BE2C (cell line): Measurements from ENCODE around the gene ILKAP.

Experiments
- DNase-seq: peaks from one replicate; pipeline ENCODE4 v3.0.0-alpha.2; 2020
- H3K27me3 ChIP-seq: fragments of 250-450 bp; sonication (Bioruptor Pico); 2 replicates; pipeline ENCODE4 v1.5.1; 2020; ENCODE audit warnings: mild to moderate bottlenecking
- H3K36me3 ChIP-seq: fragments of 250-450 bp; sonication (Bioruptor Pico); 2 replicates; pipeline ENCODE4 v1.5.1; 2020; ENCODE audit warnings: mild to moderate bottlenecking
- H3K4me1 ChIP-seq: fragments of 250-450 bp; sonication (Bioruptor Pico); 2 replicates; pipeline ENCODE4 v1.5.1; 2020
- H3K4me3 ChIP-seq: 2 replicates; pipeline ENCODE4 v1.5.1; 2011; ENCODE audit warnings: low read depth, low read length
- H3K9me3 ChIP-seq: fragments of 250-450 bp; sonication (Bioruptor Pico); 2 replicates; pipeline ENCODE4 v1.5.1; 2020
- CTCF ChIP-seq: IDR thresholded peaks from 2 replicates; pipeline ENCODE4 v1.5.1; 2012; ENCODE audit warnings: mild to moderate bottlenecking, low read depth, low read length

Gene ILKAP

GRCh38 chr2:238149841-238150572 is 53.5 kb downstream of the ILKAP start:
- no peaks in the 10 kb centered on the region for H3K27me3 ChIP-seq
- H3K36me3 ChIP-seq = no peaks in the 10 kb centered on the region
- no peaks in the 10 kb centered on the region for H3K9me3 ChIP-seq
- DNase-seq = no peak
- H3K4me3 ChIP-seq = no peak overlapping the region
- no peaks in the 10 kb centered on the region for H3K4me1 ChIP-seq
- TF ChIP-seq CTCF = no peak

GRCh38 chr2:238148981-238149380 is 54.5 kb downstream of the ILKAP start:
- no peak for DNase-seq
- no peak overlapping the region for H3K4me3 ChIP-seq
- TF ChIP-seq CTCF = no peak
- no peaks in the 10 kb centered on the region for H3K4me1 ChIP-seq
- no peaks in the 10 kb centered on the region for H3K9me3 ChIP-seq
- no peaks in the 10 kb centered on the region for H3K27me3 ChIP-seq
- no peaks in the 10 kb centered on the region for H3K36me3 ChIP-seq

- H3K27me3 ChIP-seq = no peaks in the 10 kb centered on the region
- no peak for DNase-seq
- no peak overlapping the region for H3K4me3 ChIP-seq
- no peaks in the 10 kb centered on the region for H3K36me3 ChIP-seq
- TF ChIP-seq CTCF = no peak
- H3K9me3 ChIP-seq = no peaks in the 10 kb centered on the region
- H3K4me1 ChIP-seq = no peaks in the 10 kb centered on the region
Observed at GRCh38 chr2:238146884-238147544, 56.5 kb downstream of the ILKAP start.

GRCh38 chr2:238145851-238146250 is 57.6 kb downstream of the ILKAP start:
- H3K4me1 ChIP-seq = no peaks in the 10 kb centered on the region
- DNase-seq = no peak
- no peaks in the 10 kb centered on the region for H3K9me3 ChIP-seq
- H3K36me3 ChIP-seq = no peaks in the 10 kb centered on the region
- H3K27me3 ChIP-seq = no peaks in the 10 kb centered on the region
- H3K4me3 ChIP-seq = no peak overlapping the region
- no peak for TF ChIP-seq CTCF

GRCh38 chr2:238145046-238145445 is 58.4 kb downstream of the ILKAP start:
- no peak for DNase-seq
- Histone ChIP-seq H3K27me3 (no peaks in the 10 kb centered on the region), H3K9me3 (no peaks in the 10 kb centered on the region), H3K36me3 (no peaks in the 10 kb centered on the region), H3K4me3 (no peak overlapping the region), H3K4me1 (no peaks in the 10 kb centered on the region)
- no peak for TF ChIP-seq CTCF

- Histone ChIP-seq H3K9me3 (no peaks in the 10 kb centered on the region), H3K36me3 (no peaks in the 10 kb centered on the region), H3K27me3 (no peaks in the 10 kb centered on the region), H3K4me1 (no peaks in the 10 kb centered on the region), H3K4me3 (no peak overlapping the region)
- no peak for DNase-seq
- TF ChIP-seq CTCF = no peak
Observed at GRCh38 chr2:238144262-238144661, 59.2 kb downstream of the ILKAP start.
